ENCODE results near the gene CRADD.

DNA sequence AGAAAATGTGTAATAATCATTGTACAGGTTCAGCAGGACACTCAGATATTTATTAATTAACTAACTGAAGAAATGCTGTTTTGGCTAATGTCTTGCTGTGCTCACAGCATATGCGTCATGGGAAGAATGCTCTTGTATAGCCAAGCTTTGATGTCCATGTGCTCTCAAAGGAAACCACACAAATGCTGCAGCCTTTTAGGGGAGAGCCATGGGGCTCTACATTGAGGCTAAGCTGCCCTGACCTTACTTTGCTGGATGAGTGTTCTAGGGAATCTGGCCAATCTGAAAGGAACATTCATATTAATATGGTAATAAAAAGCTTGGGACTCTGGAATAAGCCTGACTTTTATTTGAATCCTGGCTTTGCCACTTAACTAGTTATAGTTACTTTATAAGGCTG lies 9.5 kb upstream of the CRADD start:
- TF ChIP-seq CTCF (IDR thresholded peaks at IDR 0.05) = no peak
- no peak for TF ChIP-seq EZH2 (IDR thresholded peaks at IDR 0.05; ENCODE audit: borderline replicate concordance, insufficient read depth, low read depth, low read length, poor library complexity, severe bottlenecking)
